Aorta (tissue), 5 donors: ENCODE results near the gene KIF18A. TPM values are rescaled to one million over a fixed set of nuclear protein-coding genes. Genes with fewer than 3 reads are reported as not detected.

Source experiments
- ATAC-seq: fragments of 200-7000 bp; cut with Tn5 transposase; one replicate; pipeline ENCODE4 v1.9.1; 2022; ENCODE audit warnings: moderate library complexity; ENCODE audit not compliant: low FRiP score
- DNase-seq, 2 donors: peaks; one replicate each; pipeline ENCODE4 v3.0.0-alpha.2; 2020
- H3K27ac ChIP-seq, 2 donors: one replicate each; pipeline ENCODE4 v1.5.1; 2013; ENCODE audit warnings: low read length in 2 of 2, mild to moderate bottlenecking in 2 of 2, moderate library complexity in 2 of 2, control low read depth in 1 of 2, inconsistent platforms in 1 of 2, low read depth in 1 of 2
- H3K27me3 ChIP-seq, 2 donors: one replicate each; pipeline ENCODE4 v1.6.1; 2013; ENCODE audit warnings: control low read depth in 1 of 2, low read length in 1 of 2, mild to moderate bottlenecking in 1 of 2, moderate library complexity in 1 of 2; ENCODE audit not compliant: insufficient read depth in 2 of 2, control insufficient read depth in 1 of 2
- H3K36me3 ChIP-seq, 2 donors: one replicate each; pipeline ENCODE4 v1.6.1; 2013; ENCODE audit warnings: control low read depth in 1 of 2, low read length in 1 of 2, mild to moderate bottlenecking in 1 of 2; ENCODE audit not compliant: insufficient read depth in 2 of 2, control insufficient read depth in 1 of 2
- H3K4me1 ChIP-seq, 2 donors: one replicate each; pipeline ENCODE4 v1.6.1; 2013; ENCODE audit warnings: low read length in 2 of 2, control low read depth in 1 of 2, mild to moderate bottlenecking in 1 of 2, moderate library complexity in 1 of 2; ENCODE audit not compliant: insufficient read depth in 2 of 2, control insufficient read depth in 1 of 2
- H3K4me3 ChIP-seq, 2 donors: one replicate each; pipeline ENCODE4 v1.5.1; 2013; ENCODE audit warnings: low read length in 2 of 2, control low read depth in 1 of 2, mild to moderate bottlenecking in 1 of 2
- H3K9me3 ChIP-seq: one replicate; pipeline ENCODE4 v1.6.1; 2013; ENCODE audit warnings: mild to moderate bottlenecking, low read length; ENCODE audit not compliant: control insufficient read depth
- WGBS, 2 donors: extraction: QIAGEN DNeasy Blood & Tissue Kit; methylation state at CpG; one replicate each; pipeline ENCODE4 v1.1.7; 2013; 5-methylcytosine and 5-hydroxymethylcytosine counted together
- intact Hi-C, 2 donors: fragments of 100-400 bp; cut with DNase I; formaldehyde crosslinking; loops; one replicate each; pipeline versions ENCODE4 v1.14.2 to v1.15.0; 2022
- long read RNA-seq, 2 donors: library from polyadenylated mRNA; unstranded; transcript quantifications; one replicate each; pipeline ENCODE4 v2.0.0, GENCODE V29; 2020 to 2021
- polyA plus RNA-seq, 2 donors: library from polyadenylated mRNA; stranded (reverse); fragments of 200-250 nt; gene quantifications; one replicate each; pipeline ENCODE4 v1.2.3, GENCODE V29; 2013
- total RNA-seq, 2 donors: library from RNA; stranded (reverse); fragmentation: NEBNext Ultra II Directional; extraction: Animal tissue kit (Norgen Biotek cat#: 25700); gene quantifications; one replicate each; pipeline ENCODE4 v1.2.1, GENCODE V29; 2021
- donor health status: healthy with polysubstance abuse.
- donor health status: Bipolar disorder and iron deficiency.
- donor health status: DM: no; HTN: no; CAD: no.
- donor health status: DM: no; HTN: no; CAD: no.
- donor health status: DM: yes; HTN: yes; CAD: no.

The KIF18A gene
- total RNA-seq (1 to 10 TPM in 1 of 2 donors, under 1 TPM in 1; 0.60 to 1.0 TPM), polyA plus RNA-seq (under 1 TPM; 0.05 to 0.88 TPM)
- long read RNA-seq, donor 1 = 0 reads
- long read RNA-seq, donor 2 = 0 reads

DNA sequence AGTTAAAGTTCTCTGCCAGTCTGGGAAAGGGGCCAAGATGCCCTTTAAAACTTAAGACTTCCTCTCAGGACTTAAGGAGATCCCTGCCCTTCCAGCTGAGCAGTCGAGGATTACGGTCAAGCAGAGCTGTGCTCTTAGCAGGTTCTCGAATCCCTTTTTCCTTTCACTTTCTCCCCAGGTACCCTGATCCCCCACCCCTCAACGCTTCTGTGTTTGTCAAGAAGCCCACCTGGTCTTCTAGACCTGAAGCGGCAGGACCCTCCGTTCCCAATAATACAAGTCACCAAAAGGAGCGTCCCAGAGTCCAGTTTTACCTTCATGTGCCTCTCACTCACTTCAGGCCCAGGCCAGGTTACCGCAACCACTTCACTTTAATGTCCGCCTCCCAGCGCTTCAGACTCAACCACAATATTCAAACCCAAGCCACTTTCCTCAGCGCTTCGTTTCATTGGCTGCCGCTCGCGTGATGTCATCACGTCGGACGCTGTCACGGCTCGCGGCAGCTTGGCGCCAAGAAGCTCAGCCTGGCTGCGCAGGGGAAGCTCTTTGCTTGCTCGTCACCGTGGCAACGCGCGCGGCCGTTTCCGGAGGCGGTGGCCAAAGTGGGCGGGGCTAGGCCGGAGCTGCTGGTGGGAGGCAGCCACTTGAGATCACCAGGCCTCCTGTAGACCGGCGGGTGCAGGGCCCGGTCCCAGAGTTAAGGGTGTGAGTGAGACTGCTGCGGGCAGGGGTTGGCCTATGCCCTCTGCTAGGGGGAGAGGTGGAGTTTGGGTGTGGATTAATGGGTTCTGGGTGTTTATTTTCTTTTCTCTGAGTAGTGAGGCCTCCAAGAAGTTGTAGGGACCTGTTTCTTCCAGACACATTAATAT is at the start of gene KIF18A, which contains the start of gene METTL15:
KIF18A (minus strand) TSS at position 407 of the 869 bp plus-strand sequence. CDS start 10,209 bp downstream, outside the sequence.
METTL15 (plus strand) TSS at position 639 of the 869 bp plus-strand sequence. CDS start 4,947 bp downstream, outside the sequence.
- Histone ChIP-seq H3K9me3 (no peaks in the 10 kb centered on the region), H3K4me3 (peak within 1 kb of the TSS; percentile 51 to 59), H3K27me3 (no peaks in the 10 kb centered on the region), H3K36me3 (no peaks in the 10 kb centered on the region), H3K4me1 (peaks cover 0 to 2% of the 10 kb centered on the region in 2 donors), H3K27ac (peak within 1 kb of the TSS; percentile 60 to 63)
- ATAC-seq (peak; percentile 99), DNase-seq (peak; percentile 100)
- intact Hi-C loops = loop anchor here in 1 of 2 donors (10.0 kb wide), 1 partner anchor 413 kb away; no protein-coding TSS in a partner anchor
- 0% methylated on average over 37 to 38 of the region's 38 CpGs for WGBS, 2 donors

- no peaks in the 10 kb centered on the region for H3K27me3 ChIP-seq
- ATAC-seq = no peak
- no peak overlapping the region for H3K27ac ChIP-seq
- peaks cover 0 to 6% of the 10 kb centered on the region in 2 donors for H3K36me3 ChIP-seq
- peaks cover 1% of the 10 kb centered on the region for H3K9me3 ChIP-seq
- peaks cover 0 to 1% of the 10 kb centered on the region in 2 donors for H3K4me1 ChIP-seq
- intact Hi-C loops = no loop called here
- DNase-seq = no peak
- 81% methylated on average over 2 of the region's 2 CpGs for WGBS, 2 donors
- H3K4me3 ChIP-seq = no peak overlapping the region
These were observed 45.6 kb upstream of the KIF18A start for GRCh38 chr11:28153586-28153985.

GRCh38 chr11:28152743-28153142 is 44.8 kb upstream of the KIF18A start:
- intact Hi-C loops = no loop called here
- WGBS, 2 donors = 94 to 97% methylated on average over 2 of the region's 2 CpGs
- ATAC-seq (no peak), DNase-seq (no peak)
- H3K9me3 ChIP-seq = no peaks in the 10 kb centered on the region
- H3K27ac ChIP-seq = no peak overlapping the region
- H3K27me3 ChIP-seq = no peaks in the 10 kb centered on the region
- peaks cover 0 to 1% of the 10 kb centered on the region in 2 donors for H3K4me1 ChIP-seq
- H3K4me3 ChIP-seq = no peak overlapping the region
- peaks cover 0 to 6% of the 10 kb centered on the region in 2 donors for H3K36me3 ChIP-seq

DNA sequence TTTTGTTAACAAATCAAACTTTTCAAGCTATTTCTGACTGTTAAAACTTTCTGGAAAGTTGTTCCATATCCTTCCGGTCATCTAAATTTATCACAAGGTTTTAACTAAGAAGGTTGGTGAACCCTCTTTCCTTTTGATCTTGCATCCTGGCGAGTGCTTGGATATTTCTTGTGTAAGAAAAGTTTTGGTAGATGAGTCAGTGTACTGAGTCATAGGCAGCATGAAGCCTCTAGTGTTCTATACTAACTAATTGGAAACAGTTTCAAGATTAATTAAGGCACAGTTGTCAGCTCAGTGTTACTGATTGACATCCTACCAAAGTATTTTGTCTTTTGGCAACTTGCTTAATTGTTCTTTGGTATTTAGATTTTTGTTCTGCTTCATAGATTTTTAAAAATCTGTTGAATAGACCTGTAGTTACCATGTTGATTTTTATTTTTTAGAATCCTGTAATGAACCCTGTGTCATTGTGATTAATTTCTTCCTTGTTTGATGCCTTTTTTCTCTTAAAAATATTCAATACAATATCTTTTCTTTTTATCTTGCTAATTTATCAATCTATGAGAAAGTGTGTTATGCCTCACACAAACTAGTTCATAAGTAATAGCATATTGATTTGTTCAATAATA is 38.3 kb upstream of the KIF18A start:
- no peak overlapping the region for H3K4me3 ChIP-seq
- H3K4me1 ChIP-seq = no peaks in the 10 kb centered on the region
- no peaks in the 10 kb centered on the region for H3K27me3 ChIP-seq
- H3K9me3 ChIP-seq = no peaks in the 10 kb centered on the region
- intact Hi-C loops = no loop called here
- DNase-seq = no peak
- no peak overlapping the region for H3K27ac ChIP-seq
- H3K36me3 ChIP-seq = no peaks in the 10 kb centered on the region
- ATAC-seq = no peak
- 66 to 80% methylated on average over 2 of the region's 2 CpGs for WGBS, 2 donors

DNA sequence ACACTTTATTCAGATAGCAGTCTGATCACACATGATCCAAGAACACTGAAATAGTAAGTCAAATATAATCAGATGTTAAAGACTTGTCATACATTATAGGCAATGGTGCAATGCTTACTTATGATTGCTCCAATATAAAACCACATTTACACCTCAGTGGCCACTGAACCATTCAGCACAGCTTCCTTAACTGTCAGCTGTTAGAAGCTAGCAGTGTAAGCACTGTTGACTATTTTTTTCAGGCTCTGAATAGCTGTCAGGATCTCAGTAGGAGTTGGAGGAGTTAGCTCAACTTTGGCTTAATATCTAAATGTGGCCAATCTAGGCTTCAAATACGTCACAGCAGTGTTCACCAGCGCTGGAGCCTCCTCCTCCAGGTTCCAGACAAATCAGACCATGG is 36.9 kb upstream of the KIF18A start:
- ATAC-seq = no peak
- 95 to 98% methylated on average over 2 of the region's 2 CpGs for WGBS, 2 donors

GRCh38 chr11:28142724-28143123 is 34.8 kb upstream of the KIF18A start:
- Histone ChIP-seq H3K36me3 (peaks cover 0 to 1% of the 10 kb centered on the region in 2 donors), H3K27ac (no peak overlapping the region), H3K9me3 (peaks cover 4% of the 10 kb centered on the region), H3K4me3 (no peak overlapping the region), H3K27me3 (no peaks in the 10 kb centered on the region), H3K4me1 (no peaks in the 10 kb centered on the region)
- 97 to 100% methylated on average over 1 of the region's 1 CpG for WGBS, 2 donors
- no peak for ATAC-seq
- intact Hi-C loops = no loop called here
- DNase-seq = no peak

More for the DNA sequence above, 36.9 kb upstream of the KIF18A start:
- Histone ChIP-seq H3K4me1 (no peaks in the 10 kb centered on the region), H3K36me3 (no peaks in the 10 kb centered on the region), H3K9me3 (peaks cover 2% of the 10 kb centered on the region), H3K4me3 (no peak overlapping the region), H3K27me3 (no peaks in the 10 kb centered on the region), H3K27ac (no peak overlapping the region)
- no peak for DNase-seq
- intact Hi-C loops = no loop called here

DNA sequence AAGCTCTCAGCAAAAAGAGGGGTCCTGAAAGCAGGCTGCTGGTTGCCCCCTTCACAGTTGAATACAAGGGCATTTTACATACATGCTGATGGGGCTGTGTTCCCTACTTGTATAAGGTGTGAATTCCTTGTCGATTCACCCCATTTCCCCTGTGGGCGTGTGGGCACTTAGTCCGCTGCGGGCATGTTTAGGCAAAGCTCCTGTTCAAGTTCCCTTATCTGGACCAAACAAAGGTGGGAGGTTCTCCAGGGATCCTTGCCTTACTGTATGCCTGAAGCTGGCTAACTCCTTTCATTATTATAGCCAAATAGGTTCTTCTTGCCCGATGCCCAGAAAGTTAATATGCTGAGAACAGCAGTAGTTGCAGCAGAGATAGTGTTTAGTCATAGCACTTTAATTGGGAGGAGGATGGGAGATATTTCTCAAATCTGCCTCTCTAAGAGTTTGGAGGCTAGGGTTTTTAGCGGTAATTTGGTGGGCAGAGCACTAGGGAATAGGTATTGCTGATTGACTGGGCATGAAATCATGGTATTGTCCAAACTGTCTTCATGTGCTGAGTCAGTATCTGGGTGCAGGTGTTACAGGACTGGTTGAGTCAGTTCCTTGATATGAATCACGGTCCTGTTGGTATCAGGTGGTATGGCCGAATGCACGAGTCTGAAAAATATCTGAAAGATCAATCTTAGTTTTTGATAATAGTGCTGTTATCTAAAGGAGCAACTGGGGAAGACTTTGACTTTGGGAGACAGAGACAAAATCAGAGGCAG is 32.9 kb upstream of the KIF18A start:
- Histone ChIP-seq H3K9me3 (peaks cover 4% of the 10 kb centered on the region), H3K4me1 (no peaks in the 10 kb centered on the region), H3K27ac (no peak overlapping the region), H3K27me3 (no peaks in the 10 kb centered on the region), H3K4me3 (no peak overlapping the region), H3K36me3 (peaks cover 0 to 1% of the 10 kb centered on the region in 2 donors)
- ATAC-seq (no peak), DNase-seq (no peak)
- WGBS, 2 donors = 98 to 99% methylated on average over 9 of the region's 9 CpGs
- intact Hi-C loops = no loop called here

DNA sequence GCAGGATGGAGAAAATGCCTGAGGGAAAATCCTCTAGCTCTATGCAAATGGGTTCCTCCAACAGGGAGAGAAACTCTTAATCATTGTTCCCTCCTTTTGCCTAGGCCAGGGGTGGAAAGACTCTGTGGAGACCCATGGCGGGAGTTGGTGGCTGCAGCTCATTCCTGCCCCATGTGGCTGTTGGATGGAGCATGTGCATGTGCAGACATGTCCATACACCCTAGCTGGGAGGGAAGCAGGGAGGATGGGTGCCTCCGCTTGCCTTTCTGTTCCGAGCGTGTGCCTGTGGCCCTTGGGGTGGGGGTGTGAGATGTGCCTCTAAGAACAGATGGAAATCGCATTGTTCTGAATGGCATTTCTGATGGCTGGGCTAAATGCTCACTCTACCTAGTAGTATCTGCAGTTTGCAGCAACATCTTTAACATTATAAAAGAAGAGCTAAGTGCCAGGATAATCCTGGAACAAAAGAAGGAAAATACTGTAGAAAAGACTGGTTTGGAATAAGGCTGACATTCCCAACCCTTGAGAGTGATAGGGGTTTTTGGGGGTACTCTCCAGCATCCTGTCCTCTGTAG is 32.0 kb upstream of the KIF18A start:
- peaks cover 4% of the 10 kb centered on the region for H3K9me3 ChIP-seq
- 98 to 99% methylated on average over 5 of the region's 5 CpGs for WGBS, 2 donors
- no peaks in the 10 kb centered on the region for H3K27me3 ChIP-seq
- no peaks in the 10 kb centered on the region for H3K4me1 ChIP-seq
- ATAC-seq = no peak
- H3K27ac ChIP-seq = no peak overlapping the region
- DNase-seq = no peak
- H3K4me3 ChIP-seq = no peak overlapping the region
- H3K36me3 ChIP-seq = peaks cover 0 to 1% of the 10 kb centered on the region in 2 donors
- intact Hi-C loops = no loop called here
